Mesothelial cell of epicardium (in vitro differentiated cells): ENCODE results near the gene TBC1D10B. TPM values are rescaled to one million over a fixed set of nuclear protein-coding genes. Genes with fewer than 3 reads are reported as not detected.

ENCODE experiments used
- DNase-seq, 2 experiments: peaks; one replicate each; pipeline ENCODE4 v3.0.0; 2021; ENCODE audit warnings: low spot score in 2 of 2; ENCODE audit not compliant: unreplicated experiment in 2 of 2
- H3K27ac Mint-ChIP-seq: 2 replicates; pipeline ENCODE4 v1.8.0; 2021; ENCODE audit warnings: mixed read lengths
- H3K27me3 Mint-ChIP-seq: 2 replicates; pipeline ENCODE4 v1.8.0; 2021; ENCODE audit warnings: low read depth, mixed read lengths
- H3K36me3 Mint-ChIP-seq: 2 replicates; pipeline ENCODE4 v1.8.0; 2021; ENCODE audit warnings: mixed read lengths
- H3K4me1 Mint-ChIP-seq: 2 replicates; pipeline ENCODE4 v1.8.0; 2021; ENCODE audit warnings: mixed read lengths
- H3K4me3 Mint-ChIP-seq: 2 replicates; pipeline ENCODE4 v1.8.0; 2021; ENCODE audit warnings: mild to moderate bottlenecking, moderate library complexity, mixed read lengths
- H3K9me3 Mint-ChIP-seq: 2 replicates; pipeline ENCODE4 v1.8.0; 2021; ENCODE audit warnings: mixed read lengths
- total RNA-seq: library from RNA; stranded (reverse); gene quantifications from 3 replicates; pipeline ENCODE4 v1.2.1, GENCODE V29; 2021
- TF ChIP-seq, protein P1 (sequence below): fragments of 200-600 bp; sonication (generic); IDR thresholded peaks from one replicate; pipeline ENCODE4 v1.5.0; 2021; ENCODE audit warnings: antibody characterized with exemption; ENCODE audit not compliant: unreplicated experiment

Gene TBC1D10B
- total RNA-seq, 1 donor from 2014 or later: 64.1 TPM

GRCh38 chr16:30416047-30416603 is 45.8 kb upstream of the TBC1D10B start:
- H3K9me3 Mint-ChIP-seq: no peaks in the 10 kb centered on the region
- DNase-seq: no peak
- H3K36me3 Mint-ChIP-seq: peaks cover 14% of the 10 kb centered on the region
- H3K27ac Mint-ChIP-seq: no peak overlapping the region
- TF ChIP-seq, protein P1, sequence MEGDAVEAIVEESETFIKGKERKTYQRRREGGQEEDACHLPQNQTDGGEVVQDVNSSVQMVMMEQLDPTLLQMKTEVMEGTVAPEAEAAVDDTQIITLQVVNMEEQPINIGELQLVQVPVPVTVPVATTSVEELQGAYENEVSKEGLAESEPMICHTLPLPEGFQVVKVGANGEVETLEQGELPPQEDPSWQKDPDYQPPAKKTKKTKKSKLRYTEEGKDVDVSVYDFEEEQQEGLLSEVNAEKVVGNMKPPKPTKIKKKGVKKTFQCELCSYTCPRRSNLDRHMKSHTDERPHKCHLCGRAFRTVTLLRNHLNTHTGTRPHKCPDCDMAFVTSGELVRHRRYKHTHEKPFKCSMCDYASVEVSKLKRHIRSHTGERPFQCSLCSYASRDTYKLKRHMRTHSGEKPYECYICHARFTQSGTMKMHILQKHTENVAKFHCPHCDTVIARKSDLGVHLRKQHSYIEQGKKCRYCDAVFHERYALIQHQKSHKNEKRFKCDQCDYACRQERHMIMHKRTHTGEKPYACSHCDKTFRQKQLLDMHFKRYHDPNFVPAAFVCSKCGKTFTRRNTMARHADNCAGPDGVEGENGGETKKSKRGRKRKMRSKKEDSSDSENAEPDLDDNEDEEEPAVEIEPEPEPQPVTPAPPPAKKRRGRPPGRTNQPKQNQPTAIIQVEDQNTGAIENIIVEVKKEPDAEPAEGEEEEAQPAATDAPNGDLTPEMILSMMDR: no peak
- H3K27me3 Mint-ChIP-seq: no peaks in the 10 kb centered on the region
- H3K4me3 Mint-ChIP-seq: no peak overlapping the region
- H3K4me1 Mint-ChIP-seq: peaks cover 14% of the 10 kb centered on the region

GRCh38 chr16:30414159-30414558 is 43.9 kb upstream of the TBC1D10B start:
- peaks cover 6% of the 10 kb centered on the region for H3K36me3 Mint-ChIP-seq
- no peak overlapping the region for H3K27ac Mint-ChIP-seq
- H3K27me3 Mint-ChIP-seq: no peaks in the 10 kb centered on the region
- H3K9me3 Mint-ChIP-seq: no peaks in the 10 kb centered on the region
- H3K4me1 Mint-ChIP-seq: peaks cover 17% of the 10 kb centered on the region
- no peak overlapping the region for H3K4me3 Mint-ChIP-seq
- TF ChIP-seq, protein P1: no peak
- no peak for DNase-seq

DNA sequence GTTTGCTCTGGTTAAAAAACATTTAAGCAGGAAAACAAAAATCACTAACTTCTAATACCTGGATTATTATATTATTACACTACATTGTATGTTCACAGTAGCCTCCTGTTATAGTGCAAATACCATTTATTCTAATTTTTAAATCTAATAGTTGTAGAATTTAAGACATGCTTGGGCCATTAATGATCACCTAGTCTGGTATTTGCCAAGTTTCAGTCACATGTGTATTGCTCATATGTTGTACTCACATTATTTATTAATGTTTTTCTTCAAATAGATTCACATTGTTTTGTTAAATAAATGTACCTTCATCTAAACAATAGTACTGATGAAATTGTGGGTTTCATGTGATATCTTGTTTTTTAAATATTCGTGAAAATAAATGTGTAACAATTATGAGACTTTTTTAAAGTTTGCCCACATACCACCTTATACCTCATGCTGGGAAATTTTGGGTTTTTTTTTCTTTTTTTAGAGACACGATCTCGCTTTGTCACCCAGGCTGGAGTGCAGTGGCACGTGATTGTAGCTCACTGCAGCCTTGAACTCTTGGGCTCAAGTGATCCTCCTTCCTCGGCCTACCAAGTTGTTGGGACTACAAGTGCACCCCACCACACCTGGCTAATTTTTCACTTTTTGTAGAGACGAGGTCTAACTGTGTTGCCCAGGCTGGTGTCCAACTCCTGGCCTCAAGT is 43.0 kb upstream of the TBC1D10B start:
- Mint-ChIP-seq H3K4me3 (no peak overlapping the region), H3K9me3 (no peaks in the 10 kb centered on the region), H3K27me3 (no peaks in the 10 kb centered on the region), H3K36me3 (peaks cover 6% of the 10 kb centered on the region), H3K4me1 (peaks cover 19% of the 10 kb centered on the region), H3K27ac (no peak overlapping the region)
- no peak for DNase-seq
- TF ChIP-seq, protein P1: no peak

DNA sequence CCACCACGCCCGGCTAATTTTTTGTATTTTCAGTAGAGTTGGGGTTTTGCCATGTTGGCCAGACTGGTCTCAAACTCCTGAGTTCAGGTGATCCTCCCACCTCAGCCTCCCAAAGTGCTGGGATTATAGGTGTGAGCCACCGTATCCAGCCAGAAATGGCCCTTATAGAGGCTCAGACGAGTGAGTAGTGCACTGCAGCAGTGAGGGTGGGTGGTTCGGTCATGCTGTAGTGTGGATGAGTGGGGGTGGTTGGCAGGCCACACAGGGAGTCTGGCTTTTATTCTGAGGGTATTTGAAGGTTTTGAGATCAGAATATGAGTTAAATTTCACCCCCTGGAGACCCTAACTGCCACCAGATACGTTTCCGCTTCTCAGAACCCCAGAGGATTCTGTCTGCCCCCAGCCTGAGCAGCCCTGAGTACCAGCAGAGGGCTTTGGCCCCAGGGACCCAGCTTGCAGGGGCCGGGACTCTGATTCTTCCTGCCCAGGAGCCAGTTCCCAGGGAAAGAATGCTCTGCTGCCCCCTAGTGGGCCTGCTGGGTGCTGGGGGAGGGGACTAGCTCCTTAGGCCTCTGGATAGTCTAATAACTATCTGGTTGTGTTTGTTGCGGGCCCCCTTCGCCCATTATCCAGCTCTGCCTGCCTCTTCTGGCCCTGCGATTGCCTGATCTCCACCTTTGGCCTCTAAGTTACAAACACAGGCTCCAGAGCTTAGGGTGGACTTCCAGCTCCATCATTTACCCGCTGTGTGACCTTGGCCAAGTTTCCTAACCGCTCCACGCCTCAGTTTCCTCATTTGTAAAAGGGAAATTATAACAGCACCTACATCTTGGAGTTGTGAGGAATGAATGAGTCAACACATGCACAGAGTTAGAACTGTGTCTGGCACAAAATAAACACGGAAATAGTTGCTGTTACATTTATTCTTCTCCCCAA is 39.1 kb upstream of the TBC1D10B start:
- Mint-ChIP-seq H3K4me1 (peaks cover 10% of the 10 kb centered on the region), H3K4me3 (peak overlapping the region; percentile 74), H3K36me3 (peaks cover 6% of the 10 kb centered on the region), H3K9me3 (no peaks in the 10 kb centered on the region), H3K27ac (peak overlapping the region; percentile 67), H3K27me3 (no peaks in the 10 kb centered on the region)
- DNase-seq: peak; percentile 78 to 97
- TF ChIP-seq, protein P1: peak; percentile 87

DNA sequence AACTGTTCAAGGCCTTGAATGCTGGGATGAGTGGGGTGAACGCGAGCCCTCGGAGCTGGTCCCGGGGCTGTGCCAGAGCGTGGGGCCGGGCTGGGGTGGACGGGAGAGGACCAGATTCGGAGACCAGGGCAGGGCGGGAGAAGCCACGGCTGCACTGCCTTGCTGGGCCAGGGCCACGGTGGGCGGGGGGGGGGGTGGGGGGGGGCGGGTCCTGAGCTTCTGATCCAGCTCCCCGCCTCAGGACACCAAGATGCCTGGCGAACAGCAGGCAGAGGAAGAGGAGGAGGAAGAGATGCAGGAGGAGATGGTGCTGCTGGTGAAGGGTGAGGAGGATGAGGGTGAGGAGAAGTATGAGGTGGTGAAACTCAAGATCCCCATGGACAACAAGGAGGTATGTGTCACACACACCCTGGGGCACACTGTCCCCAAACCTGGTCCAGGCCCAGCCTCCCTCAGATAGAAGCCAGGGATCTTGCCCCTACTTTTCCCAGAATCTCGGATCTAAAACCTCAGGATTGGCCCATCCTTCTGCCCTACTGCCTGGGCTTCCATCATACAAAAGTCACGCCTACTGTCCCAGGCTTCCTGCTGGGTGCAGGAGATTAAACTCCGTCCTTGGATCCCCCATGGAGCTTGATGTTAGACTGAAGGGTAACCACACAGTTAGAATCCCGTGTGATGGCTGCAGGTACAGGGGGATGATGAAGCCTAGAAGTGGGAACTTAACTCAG is 37.7 kb upstream of the TBC1D10B start:
- H3K27me3 Mint-ChIP-seq: no peaks in the 10 kb centered on the region
- no peaks in the 10 kb centered on the region for H3K9me3 Mint-ChIP-seq
- peaks cover 10% of the 10 kb centered on the region for H3K4me1 Mint-ChIP-seq
- peak overlapping the region; percentile 74 for H3K4me3 Mint-ChIP-seq
- peak overlapping the region; percentile 25 for H3K27ac Mint-ChIP-seq
- TF ChIP-seq, protein P1: no peak
- no peak for DNase-seq
- peaks cover 6% of the 10 kb centered on the region for H3K36me3 Mint-ChIP-seq
